ENCODE data around the gene FDXACB1. TPM values are rescaled to one million over a fixed set of nuclear protein-coding genes. Genes with fewer than 3 reads are reported as not detected.

FDXACB1 gene, protein sequence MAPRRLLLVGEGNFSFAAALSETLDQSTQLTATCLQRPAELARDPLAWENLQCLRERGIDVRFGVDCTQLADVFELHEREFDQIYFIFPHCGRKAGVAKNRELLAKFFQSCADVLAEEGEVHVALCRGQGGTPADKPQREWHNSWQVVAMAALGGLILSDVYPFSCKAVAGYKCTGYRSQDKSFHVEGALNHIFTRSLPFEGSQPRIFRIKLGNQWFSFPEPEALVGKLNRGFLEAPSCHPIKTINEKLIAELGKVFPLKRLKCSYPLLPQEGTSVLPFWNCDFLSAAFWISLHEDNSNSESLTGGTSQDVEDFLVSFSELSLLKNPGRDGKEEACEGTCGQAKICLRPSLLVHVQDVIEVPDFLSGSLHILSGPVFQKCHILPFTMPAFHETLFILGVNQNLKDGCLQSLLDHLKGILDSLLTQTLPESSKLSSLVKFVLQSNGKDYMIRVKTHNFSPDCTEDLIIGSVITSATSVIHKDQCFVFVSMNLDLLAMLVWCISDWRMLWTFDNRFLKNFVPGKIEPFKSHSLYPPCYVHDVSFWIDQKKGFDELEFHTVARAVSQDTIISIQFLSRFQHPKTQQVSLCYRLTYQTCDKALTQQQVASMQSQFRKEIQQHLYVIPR
- total RNA-seq (2021) (5.4 TPM in 2 replicates), Bru-seq, nascent RNA (percentile 68 among the genes with signal in this experiment), BruChase-seq, experiment 1, labeled RNA remaining after a 2-hour chase (percentile 88 among the genes with signal in this experiment), BruChase-seq, experiment 2, labeled RNA remaining after a 6-hour chase (percentile 71 among the genes with signal in this experiment)
- long read RNA-seq, transcript FDXACB1-201 (5 exons, 2,789 nt): major isoform, 22 of 29 reads
- long read RNA-seq, partial matches to known transcripts: 0 of 29 reads
- long read RNA-seq, other reads (novel, unspliced or antisense): 3 of 29 reads

DNA sequence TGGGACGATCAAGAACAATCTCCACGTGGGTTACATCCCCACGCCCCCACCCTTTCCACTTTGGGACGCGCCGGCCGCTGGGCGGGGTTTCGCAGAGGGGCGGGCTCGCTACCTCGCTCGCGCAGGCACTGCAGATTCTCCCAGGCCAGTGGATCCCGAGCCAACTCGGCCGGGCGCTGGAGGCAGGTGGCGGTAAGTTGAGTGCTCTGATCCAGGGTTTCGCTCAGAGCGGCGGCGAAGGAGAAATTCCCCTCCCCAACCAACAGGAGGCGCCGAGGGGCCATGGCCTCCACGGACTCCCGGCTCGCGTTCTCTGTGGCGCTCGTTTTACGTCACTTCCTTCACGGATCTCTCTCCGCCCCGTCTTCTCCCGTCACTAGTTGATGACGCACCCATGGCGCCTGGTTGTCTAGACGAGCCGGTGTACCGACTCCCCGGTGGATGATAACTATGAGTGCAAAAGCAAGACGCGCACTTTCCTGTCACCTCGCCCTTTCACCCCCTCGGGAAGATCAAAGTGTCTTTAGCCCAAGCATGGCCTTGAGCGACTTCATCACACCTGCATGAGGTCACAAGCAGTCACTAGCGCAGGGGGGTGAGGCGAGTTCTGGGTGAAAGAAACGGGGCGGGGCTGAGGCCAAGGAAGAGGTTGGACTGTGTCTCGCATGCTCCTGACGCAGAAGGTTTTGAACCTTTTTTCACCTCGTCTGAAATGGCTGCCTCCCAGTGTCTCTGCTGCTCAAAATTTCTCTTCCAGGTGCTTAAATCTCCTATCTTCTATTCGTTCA, at the start of gene FDXACB1, which contains the start of gene CFAP68:
Gene FDXACB1, minus strand, starts transcription at position 317 of the 788 bp plus-strand sequence. Its CDS starts 33 bp downstream, at position 284.
Gene CFAP68, plus strand, starts transcription at position 693 of the 788 bp plus-strand sequence. Its CDS starts 20 bp downstream, at position 713.
- Histone ChIP-seq H3K27me3 (replicated peaks; ENCODE audit: insufficient read depth, low read depth, low read length, poor library complexity) (no peaks in the 10 kb centered on the region), H3K9me3 (ENCODE audit: low read depth, low read length, poor library complexity, severe bottlenecking) (no peaks in the 10 kb centered on the region), H3K36me3 (ENCODE audit: insufficient read depth, low read length, poor library complexity, severe bottlenecking) (no peaks in the 10 kb centered on the region), H3K4me3 (ENCODE audit: low read depth, low read length, poor library complexity, severe bottlenecking) (peak within 1 kb of the TSS; percentile 65), H3K27ac (ENCODE audit: low read depth, low read length, poor library complexity, severe bottlenecking) (peak within 1 kb of the TSS; percentile 96), H3K4me1 (ENCODE audit: insufficient read depth, low read length, poor library complexity, severe bottlenecking) (peaks cover 4% of the 10 kb centered on the region)
- intact Hi-C loops (cut with micrococcal nuclease; ENCODE audit: unreplicated experiment): loop anchor here (5.0 to 10.0 kb wide), 5 partner anchors 98 to 406 kb away; partner anchors contain the start of genes BCO2, DLAT, NKAPD1 and PIH1D2
- BruUV-seq (replicated peaks): no TSS peak
- TF ChIP-seq, protein P1, sequence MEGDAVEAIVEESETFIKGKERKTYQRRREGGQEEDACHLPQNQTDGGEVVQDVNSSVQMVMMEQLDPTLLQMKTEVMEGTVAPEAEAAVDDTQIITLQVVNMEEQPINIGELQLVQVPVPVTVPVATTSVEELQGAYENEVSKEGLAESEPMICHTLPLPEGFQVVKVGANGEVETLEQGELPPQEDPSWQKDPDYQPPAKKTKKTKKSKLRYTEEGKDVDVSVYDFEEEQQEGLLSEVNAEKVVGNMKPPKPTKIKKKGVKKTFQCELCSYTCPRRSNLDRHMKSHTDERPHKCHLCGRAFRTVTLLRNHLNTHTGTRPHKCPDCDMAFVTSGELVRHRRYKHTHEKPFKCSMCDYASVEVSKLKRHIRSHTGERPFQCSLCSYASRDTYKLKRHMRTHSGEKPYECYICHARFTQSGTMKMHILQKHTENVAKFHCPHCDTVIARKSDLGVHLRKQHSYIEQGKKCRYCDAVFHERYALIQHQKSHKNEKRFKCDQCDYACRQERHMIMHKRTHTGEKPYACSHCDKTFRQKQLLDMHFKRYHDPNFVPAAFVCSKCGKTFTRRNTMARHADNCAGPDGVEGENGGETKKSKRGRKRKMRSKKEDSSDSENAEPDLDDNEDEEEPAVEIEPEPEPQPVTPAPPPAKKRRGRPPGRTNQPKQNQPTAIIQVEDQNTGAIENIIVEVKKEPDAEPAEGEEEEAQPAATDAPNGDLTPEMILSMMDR (conservative IDR thresholded peaks at IDR 0.05; ENCODE audit: low read depth, low read length): peak; percentile 99
- TF ChIP-seq EZH2 (IDR thresholded peaks at IDR 0.05; ENCODE audit: borderline replicate concordance, low read depth, low read length, poor library complexity, severe bottlenecking): no peak
- POLR2A ChIA-PET (ENCODE audit: low non-redundant PET): no interaction called here
- peak; percentile 99 for DNase-seq (ENCODE audit: low spot score)
- CTCF ChIA-PET: no interaction called here

DNA sequence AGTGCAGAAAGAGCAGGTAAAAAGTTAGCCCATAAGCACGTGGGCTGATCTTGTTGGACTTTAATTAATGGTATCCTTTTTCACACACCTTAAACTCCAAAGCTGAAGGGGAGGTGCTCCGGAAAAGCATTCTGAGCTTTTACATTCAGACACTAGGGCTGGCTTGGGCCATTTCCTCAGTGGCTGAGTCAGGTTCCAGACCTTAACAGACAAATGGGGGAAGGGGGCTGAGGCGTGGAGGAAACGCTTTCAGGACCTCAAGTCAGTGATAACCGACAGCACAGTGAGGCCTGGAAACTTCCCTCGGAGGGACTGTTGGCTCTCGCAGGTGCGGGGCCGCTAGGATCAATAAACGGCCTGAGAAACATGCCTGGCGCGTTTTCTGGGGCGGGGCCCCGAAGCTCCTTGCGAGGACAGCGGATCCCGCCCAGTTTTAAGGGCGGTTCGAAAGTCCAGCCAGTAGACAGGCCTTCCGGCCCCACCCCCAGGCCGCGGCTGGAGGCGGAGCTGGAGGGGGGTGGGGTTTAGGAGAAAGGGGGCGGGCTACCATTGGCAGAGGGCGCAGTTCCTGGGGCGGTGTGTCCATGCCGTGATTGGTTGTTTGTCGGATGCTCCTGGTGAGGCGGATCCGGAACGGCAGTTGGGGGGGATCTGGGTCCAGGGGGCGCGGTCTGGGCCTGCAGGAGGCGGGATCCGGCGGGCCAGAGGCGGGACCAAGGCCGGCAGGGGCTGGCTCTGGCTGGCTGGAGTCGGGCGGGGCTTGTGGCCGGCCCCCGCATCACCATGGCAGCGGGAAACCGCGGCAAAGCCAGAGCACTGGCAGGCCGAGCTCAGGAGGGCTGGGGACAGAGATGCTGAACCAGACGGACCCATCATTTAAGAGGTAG, 47.8 kb upstream of the FDXACB1 start:
- CTCF ChIA-PET: interaction anchor here (0.6 to 0.8 kb wide), 5 partner anchors 51 to 193 kb away, joined by 3 to 7 read pairs (median 3); no protein-coding TSS in a partner anchor
- H3K36me3 ChIP-seq (ENCODE audit: insufficient read depth, low read length, poor library complexity, severe bottlenecking): no peaks in the 10 kb centered on the region
- TF ChIP-seq, protein P1 (conservative IDR thresholded peaks at IDR 0.05; ENCODE audit: low read depth, low read length): no peak
- no peak for TF ChIP-seq EZH2 (IDR thresholded peaks at IDR 0.05; ENCODE audit: borderline replicate concordance, low read depth, low read length, poor library complexity, severe bottlenecking)
- intact Hi-C loops (cut with micrococcal nuclease; ENCODE audit: unreplicated experiment): no loop called here
- H3K9me3 ChIP-seq (ENCODE audit: low read depth, low read length, poor library complexity, severe bottlenecking): no peaks in the 10 kb centered on the region
- peak overlapping the region; percentile 41 for H3K4me3 ChIP-seq (ENCODE audit: low read depth, low read length, poor library complexity, severe bottlenecking)
- no peaks in the 10 kb centered on the region for H3K27me3 ChIP-seq (replicated peaks; ENCODE audit: insufficient read depth, low read depth, low read length, poor library complexity)
- peaks cover 34% of the 10 kb centered on the region for H3K4me1 ChIP-seq (ENCODE audit: insufficient read depth, low read length, poor library complexity, severe bottlenecking)
- BruUV-seq (replicated peaks): no TSS peak
- H3K27ac ChIP-seq (ENCODE audit: low read depth, low read length, poor library complexity, severe bottlenecking): peak overlapping the region; percentile 67
- POLR2A ChIA-PET (ENCODE audit: low non-redundant PET): interaction anchor here (0.6 kb wide), 1 partner anchor 448 kb away, joined by 4 read pairs; no protein-coding TSS in a partner anchor
- peak; percentile 98 for DNase-seq (ENCODE audit: low spot score)

Measured in A673 (cell line).